A549 (cell line): ENCODE data around the gene IST1.

Experiments
- CTCF ChIP-seq: fragments of >200 bp; sonication (Bioruptor Twin); formaldehyde crosslinking; IDR thresholded peaks from 3 replicates; pipeline ENCODE4 v1.5.1; 2016
- EHMT2 ChIP-seq: fragments of 200-600 bp; sonication (generic); IDR thresholded peaks from 2 replicates; pipeline ENCODE4 v1.6.1; 2016; ENCODE audit warnings: antibody characterized with exemption, low read depth, mild to moderate bottlenecking, moderate library complexity

DNA sequence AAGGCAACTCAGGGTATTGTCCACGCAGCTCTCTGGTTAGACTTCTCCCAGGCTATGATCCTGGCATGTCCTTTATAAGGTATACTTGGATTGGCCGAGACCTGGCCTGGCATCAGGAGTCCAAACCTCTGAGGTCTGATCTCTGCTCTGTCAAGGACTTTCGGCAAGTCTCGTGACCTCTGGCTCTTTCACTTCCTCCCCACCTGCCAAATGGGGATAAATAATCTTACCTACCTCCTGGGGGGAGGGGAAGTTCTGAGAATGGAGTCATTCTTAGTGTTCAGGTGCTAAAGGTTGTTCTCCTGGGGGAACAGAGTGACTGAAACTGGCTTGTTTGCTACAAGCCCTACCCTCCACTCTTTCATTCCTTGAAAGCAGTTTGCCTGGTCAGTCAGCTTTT is 41.9 kb upstream of the IST1 start:
- no peak for TF ChIP-seq CTCF
- no peak for TF ChIP-seq EHMT2
